H1 (cell line): ENCODE measurements around the gene ANO9. TPM values are rescaled to one million over a fixed set of nuclear protein-coding genes. Genes with fewer than 3 reads are reported as not detected.

Experiments used
- BACH1 ChIP-seq: IDR thresholded peaks from 2 replicates; pipeline ENCODE4 v1.6.1; 2012; ENCODE audit warnings: low read length, improper control_type of control experiment
- HDAC6 ChIP-seq: IDR thresholded peaks from one replicate; pipeline ENCODE4 v1.7.1; 2012; ENCODE audit warnings: low read depth, mild to moderate bottlenecking, inconsistent platforms, low read length, moderate library complexity
- KDM4A ChIP-seq: IDR thresholded peaks from one replicate; pipeline ENCODE4 v1.7.1; 2012; ENCODE audit warnings: low read depth, mild to moderate bottlenecking, moderate library complexity, low read length, inconsistent platforms; ENCODE audit not compliant: severe bottlenecking
- RFX5 ChIP-seq: IDR thresholded peaks from 2 replicates; pipeline ENCODE4 v1.6.1; 2011; ENCODE audit warnings: low read depth, low read length, improper control_type of control experiment, borderline replicate concordance
- TBP ChIP-seq: IDR thresholded peaks from 2 replicates; pipeline ENCODE4 v1.6.1; 2011; ENCODE audit warnings: low read depth, low read length, improper control_type of control experiment
- polyA plus RNA-seq, 7 experiments: library from polyadenylated mRNA; depleted of rRNA in 3 of 7; stranded (reverse) in 5 of 7; unstranded in 2 of 7; fragments of >200 nt in 5 of 7; fragments of 200-250 nt in 2 of 7; gene quantifications; 1 replicate in 5 of 7; 2 replicates in 1 of 7; 4 replicates in 1 of 7; pipeline versions ENCODE4 v1.2.1 to v1.2.3, GENCODE V29; 2011 to 2013; ENCODE audit warnings: missing spikeins in 2 of 7, mixed read lengths in 2 of 7
- total RNA-seq: library from RNA; stranded (reverse); fragmentation: NEBNext Ultra II Directional; extraction: Animal tissue kit (Norgen Biotek cat#: 25700); gene quantifications from 2 replicates; pipeline ENCODE4 v1.2.1, GENCODE V29; 2021
- TF ChIP-seq, protein P1 (sequence below): IDR thresholded peaks from 2 replicates; pipeline ENCODE4 v1.6.1; 2012; ENCODE audit warnings: inconsistent platforms

The ANO9 gene
- total and polyA plus RNA-seq, 2 of the 8 experiments (the other 6 are each of a cell fraction or from before 2014, with no cell fraction given): 20.0 to 20.7 TPM

DNA sequence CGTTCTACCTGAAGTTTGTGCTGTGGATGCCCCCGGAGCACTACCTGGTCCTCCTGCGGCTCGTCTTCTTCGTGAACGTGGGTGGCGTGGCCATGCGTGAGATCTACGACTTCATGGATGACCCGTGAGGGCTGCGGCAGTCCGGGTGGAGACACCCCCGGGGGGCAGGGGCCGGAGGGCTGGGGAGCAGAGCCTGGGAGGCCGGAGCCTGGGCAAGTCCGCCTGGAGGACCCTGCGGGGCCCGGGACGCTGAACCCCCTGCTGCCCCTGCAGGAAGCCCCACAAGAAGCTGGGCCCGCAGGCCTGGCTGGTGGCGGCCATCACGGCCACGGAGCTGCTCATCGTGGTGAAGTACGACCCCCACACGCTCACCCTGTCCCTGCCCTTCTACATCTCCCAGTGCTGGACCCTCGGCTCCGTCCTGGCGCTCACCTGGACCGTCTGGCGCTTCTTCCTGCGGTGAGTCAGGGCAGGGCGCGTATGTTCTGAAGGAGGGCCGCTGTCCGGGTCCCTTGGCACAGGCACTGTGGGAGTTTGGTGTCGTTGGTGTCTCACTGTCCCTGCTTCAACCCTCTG, 47.9 kb upstream of the ANO9 start (continued):
- TF ChIP-seq BACH1 (no peak), HDAC6 (no peak), RFX5 (no peak), TBP (no peak), KDM4A (no peak)
- TF ChIP-seq, protein P1, sequence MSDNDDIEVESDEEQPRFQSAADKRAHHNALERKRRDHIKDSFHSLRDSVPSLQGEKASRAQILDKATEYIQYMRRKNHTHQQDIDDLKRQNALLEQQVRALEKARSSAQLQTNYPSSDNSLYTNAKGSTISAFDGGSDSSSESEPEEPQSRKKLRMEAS: no peak
